ENCODE measurements around the gene ZAP70.

ZAP70 gene

GRCh38 chr2:97752342-97753334, 39.3 kb downstream of the ZAP70 start:
- Histone ChIP-seq H3K79me2 (ENCODE audit: insufficient read depth, low read length) (no peaks in the 10 kb centered on the region), H3K9ac (ENCODE audit: low read length) (no peak overlapping the region), H3K27ac (ENCODE audit: low read depth, low read length) (no peak overlapping the region; the same call in 1 of the 2 replicates), H4K20me1 (ENCODE audit: low read depth, low read length) (no peaks in the 10 kb centered on the region), H3K4me3 (ENCODE audit: insufficient read depth, low read length, poor library complexity, severe bottlenecking) (no peak overlapping the region), H3F3A (ENCODE audit: insufficient read depth) (no peaks in the 10 kb centered on the region), H2AFZ (ENCODE audit: low read depth, low read length, severe bottlenecking) (no peak overlapping the region), H3K27me3 (ENCODE audit: low read length) (no peaks in the 10 kb centered on the region), H3K36me3 (ENCODE audit: low read length) (peaks cover 4% of the 10 kb centered on the region; the same call in 1 of the 2 replicates), H3K4me2 (ENCODE audit: low read depth, low read length, poor library complexity, severe bottlenecking) (no peak overlapping the region), H3K9me2 (replicated peaks; ENCODE audit: insufficient read depth, low read length) (no peaks in the 10 kb centered on the region), H3K9me3 (ENCODE audit: insufficient read depth, low read length) (no peaks in the 10 kb centered on the region)
- TF ChIP-seq EZH2phosphoT487 (conservative IDR thresholded peaks at IDR 0.05; ENCODE audit: low read length) (no peak), CTCF (IDR thresholded peaks at IDR 0.05; ENCODE audit: insufficient read depth, low read length, poor library complexity, severe bottlenecking) (no peak)

GRCh38 chr2:97754690-97755346, 41.4 kb downstream of the ZAP70 start:
- no peak overlapping the region for H3K4me3 ChIP-seq (ENCODE audit: insufficient read depth, low read length, poor library complexity, severe bottlenecking)
- no peak overlapping the region for H3K9ac ChIP-seq (ENCODE audit: low read length)
- H3K27me3 ChIP-seq (ENCODE audit: low read length) = no peaks in the 10 kb centered on the region
- H3K9me2 ChIP-seq (replicated peaks; ENCODE audit: insufficient read depth, low read length) = no peaks in the 10 kb centered on the region
- no peaks in the 10 kb centered on the region for H3K9me3 ChIP-seq (ENCODE audit: insufficient read depth, low read length)
- no peak for TF ChIP-seq EZH2phosphoT487 (conservative IDR thresholded peaks at IDR 0.05; ENCODE audit: low read length)
- no peak for TF ChIP-seq CTCF (IDR thresholded peaks at IDR 0.05; ENCODE audit: insufficient read depth, low read length, poor library complexity, severe bottlenecking)
- H3K27ac ChIP-seq (ENCODE audit: low read depth, low read length) = no peak overlapping the region
- H2AFZ ChIP-seq (ENCODE audit: low read depth, low read length, severe bottlenecking) = no peak overlapping the region
- no peak overlapping the region for H3K4me2 ChIP-seq (ENCODE audit: low read depth, low read length, poor library complexity, severe bottlenecking)
- H3K36me3 ChIP-seq (ENCODE audit: low read length) = peaks cover 4% of the 10 kb centered on the region; the same call in 1 of the 2 replicates
- no peaks in the 10 kb centered on the region for H3F3A ChIP-seq (ENCODE audit: insufficient read depth)
- no peaks in the 10 kb centered on the region for H3K79me2 ChIP-seq (ENCODE audit: insufficient read depth, low read length)
- H4K20me1 ChIP-seq (ENCODE audit: low read depth, low read length) = no peaks in the 10 kb centered on the region

GRCh38 chr2:97755491-97755890, 42.1 kb downstream of the ZAP70 start:
- H3K27me3 ChIP-seq (ENCODE audit: low read length) = no peaks in the 10 kb centered on the region
- peaks cover 4% of the 10 kb centered on the region; the same call in 1 of the 2 replicates for H3K36me3 ChIP-seq (ENCODE audit: low read length)
- no peak overlapping the region for H3K4me2 ChIP-seq (ENCODE audit: low read depth, low read length, poor library complexity, severe bottlenecking)
- no peak overlapping the region for H3K27ac ChIP-seq (ENCODE audit: low read depth, low read length)
- no peaks in the 10 kb centered on the region for H3K9me2 ChIP-seq (replicated peaks; ENCODE audit: insufficient read depth, low read length)
- H3K9ac ChIP-seq (ENCODE audit: low read length) = no peak overlapping the region
- TF ChIP-seq CTCF (IDR thresholded peaks at IDR 0.05; ENCODE audit: insufficient read depth, low read length, poor library complexity, severe bottlenecking) (no peak), EZH2phosphoT487 (conservative IDR thresholded peaks at IDR 0.05; ENCODE audit: low read length) (no peak)
- no peak overlapping the region for H2AFZ ChIP-seq (ENCODE audit: low read depth, low read length, severe bottlenecking)
- H3K79me2 ChIP-seq (ENCODE audit: insufficient read depth, low read length) = no peaks in the 10 kb centered on the region
- H3K9me3 ChIP-seq (ENCODE audit: insufficient read depth, low read length) = no peaks in the 10 kb centered on the region
- H3K4me3 ChIP-seq (ENCODE audit: insufficient read depth, low read length, poor library complexity, severe bottlenecking) = no peak overlapping the region
- no peaks in the 10 kb centered on the region for H3F3A ChIP-seq (ENCODE audit: insufficient read depth)
- no peaks in the 10 kb centered on the region for H4K20me1 ChIP-seq (ENCODE audit: low read depth, low read length)

Measured in SU-DHL-6 (cell line).